H9 (cell line): Measurements from ENCODE around the gene RAB7B. TPM values are rescaled to one million over a fixed set of nuclear protein-coding genes. Genes with fewer than 3 reads are reported as not detected.

ENCODE experiments used
- DNase-seq: peaks from one replicate; pipeline ENCODE4 v3.0.0-alpha.2; 2017
- H2AFZ ChIP-seq: one replicate; pipeline ENCODE4 v1.6.1; 2013; ENCODE audit warnings: mild to moderate bottlenecking, low read length, control low read depth, moderate library complexity
- H2AK5ac ChIP-seq: 2 replicates; pipeline ENCODE4 v1.6.1; 2013; ENCODE audit warnings: low read length, control low read depth, mixed read lengths; ENCODE audit not compliant: insufficient read length
- H2BK120ac ChIP-seq: one replicate; pipeline ENCODE4 v1.6.1; 2013; ENCODE audit warnings: low read depth, mild to moderate bottlenecking, low read length, control low read depth, inconsistent platforms; ENCODE audit not compliant: poor library complexity, severe bottlenecking
- H2BK12ac ChIP-seq: 2 replicates; pipeline ENCODE4 v1.6.1; 2013; ENCODE audit warnings: low read length, control low read depth, mixed read lengths, low read depth; ENCODE audit not compliant: insufficient read length
- H2BK15ac ChIP-seq: 2 replicates; pipeline ENCODE4 v1.6.1; 2013; ENCODE audit warnings: low read depth, low read length, control low read depth
- H2BK20ac ChIP-seq: one replicate; pipeline ENCODE4 v1.6.1; 2013; ENCODE audit warnings: low read depth, mild to moderate bottlenecking, low read length, control low read depth, inconsistent platforms; ENCODE audit not compliant: poor library complexity, severe bottlenecking
- H2BK5ac ChIP-seq: 2 replicates; pipeline ENCODE4 v1.6.1; 2013; ENCODE audit warnings: low read length, control low read depth, mixed read lengths; ENCODE audit not compliant: insufficient read length
- H3K14ac ChIP-seq: 2 replicates; pipeline ENCODE4 v1.6.1; 2013; ENCODE audit warnings: low read length, control low read depth; ENCODE audit not compliant: insufficient read depth
- H3K18ac ChIP-seq: 2 replicates; pipeline ENCODE4 v1.6.1; 2013; ENCODE audit warnings: low read depth, mild to moderate bottlenecking, mixed read lengths, low read length, control low read depth; ENCODE audit not compliant: insufficient read length
- H3K23ac ChIP-seq: 2 replicates; pipeline ENCODE4 v1.6.1; 2013; ENCODE audit warnings: low read length, control low read depth, mixed read lengths, low read depth; ENCODE audit not compliant: insufficient read length
- H3K23me2 ChIP-seq: 2 replicates; pipeline ENCODE4 v1.6.1; 2013; ENCODE audit warnings: low read depth, mild to moderate bottlenecking, mixed read lengths, low read length, control low read depth; ENCODE audit not compliant: insufficient read length, poor library complexity, severe bottlenecking
- H3K27ac ChIP-seq: 2 replicates; pipeline ENCODE4 v1.5.1; 2013; ENCODE audit warnings: low read length, control low read depth, mixed read lengths, low read depth; ENCODE audit not compliant: insufficient read length
- H3K27me3 ChIP-seq: 2 replicates; pipeline ENCODE4 v1.6.1; 2013; ENCODE audit warnings: low read length, control low read depth, inconsistent platforms; ENCODE audit not compliant: insufficient read depth
- H3K4ac ChIP-seq: 2 replicates; pipeline ENCODE4 v1.6.1; 2013; ENCODE audit warnings: low read depth, mild to moderate bottlenecking, control low read depth, inconsistent platforms, low read length, moderate library complexity
- H3K4me1 ChIP-seq: 2 replicates; pipeline ENCODE4 v1.6.1; 2013; ENCODE audit warnings: low read length, control low read depth, inconsistent platforms; ENCODE audit not compliant: insufficient read depth
- H3K4me2 ChIP-seq: 2 replicates; pipeline ENCODE4 v1.6.1; 2013; ENCODE audit warnings: low read length, control low read depth, mixed read lengths; ENCODE audit not compliant: insufficient read length, insufficient read depth
- H3K56ac ChIP-seq: 2 replicates; pipeline ENCODE4 v1.6.1; 2013; ENCODE audit warnings: low read depth, mild to moderate bottlenecking, mixed read lengths, low read length, control low read depth; ENCODE audit not compliant: insufficient read length
- H3K79me1 ChIP-seq: 2 replicates; pipeline ENCODE4 v1.6.1; 2013; ENCODE audit warnings: low read depth, mild to moderate bottlenecking, moderate library complexity, low read length, control low read depth, inconsistent platforms; ENCODE audit not compliant: insufficient read depth, poor library complexity, severe bottlenecking
- H3K79me2 ChIP-seq: 2 replicates; pipeline ENCODE4 v1.6.1; 2013; ENCODE audit warnings: low read length, control low read depth, inconsistent platforms; ENCODE audit not compliant: insufficient read depth
- H3K9ac ChIP-seq: 2 replicates; pipeline ENCODE4 v1.6.1; 2013; ENCODE audit warnings: low read length, control low read depth, mixed read lengths; ENCODE audit not compliant: insufficient read length; ENCODE audit errors: extremely low read depth
- H3K9me3 ChIP-seq: one replicate; pipeline ENCODE4 v1.6.1; 2013; ENCODE audit warnings: low read depth, low read length, inconsistent platforms; ENCODE audit not compliant: control insufficient read depth
- H3T11ph ChIP-seq: one replicate; pipeline ENCODE4 v1.6.1; 2013; ENCODE audit warnings: mild to moderate bottlenecking, low read length, control low read depth, inconsistent platforms
- H4K20me1 ChIP-seq: one replicate; pipeline ENCODE4 v1.6.1; 2013; ENCODE audit not compliant: control insufficient read depth, insufficient read length, insufficient read depth
- H4K5ac ChIP-seq: 2 replicates; pipeline ENCODE4 v1.6.1; 2013; ENCODE audit warnings: low read depth, mild to moderate bottlenecking, mixed read lengths, low read length, control low read depth; ENCODE audit not compliant: insufficient read length
- H4K8ac ChIP-seq: replicated peaks from 2 replicates; pipeline ENCODE4 v1.6.1; 2013; ENCODE audit warnings: low read length, control low read depth, mixed read lengths, low read depth; ENCODE audit not compliant: insufficient read length
- H4K91ac ChIP-seq: 2 replicates; pipeline ENCODE4 v1.6.1; 2013; ENCODE audit warnings: low read depth, mild to moderate bottlenecking, moderate library complexity, mixed read lengths, low read length, control low read depth; ENCODE audit not compliant: insufficient read length
- H3K27ac Mint-ChIP-seq, 3 experiments: 2 replicates in 2 of 3; 3 replicates in 1 of 3; pipeline ENCODE4 v1.8.0; 2020 to 2021; ENCODE audit warnings: mixed read lengths in 3 of 3, mild to moderate bottlenecking in 1 of 3, moderate library complexity in 1 of 3
- H3K27me3 Mint-ChIP-seq: 2 replicates; pipeline ENCODE4 v1.8.0; 2021; ENCODE audit warnings: low read depth, mild to moderate bottlenecking, moderate library complexity, mixed read lengths
- H3K36me3 Mint-ChIP-seq, 3 experiments: 2 replicates in 2 of 3; 3 replicates in 1 of 3; pipeline ENCODE4 v1.8.0; 2020 to 2021; ENCODE audit warnings: low read depth in 3 of 3, mixed read lengths in 3 of 3; ENCODE audit not compliant: insufficient read depth in 1 of 3
- H3K4me1 Mint-ChIP-seq, 2 experiments: 2 replicates each; pipeline ENCODE4 v1.8.0; 2020; ENCODE audit warnings: mixed read lengths in 2 of 2
- H3K4me3 Mint-ChIP-seq, 2 experiments: 2 replicates in 1 of 2; 3 replicates in 1 of 2; pipeline ENCODE4 v1.8.0; 2020 to 2021; ENCODE audit warnings: mild to moderate bottlenecking in 2 of 2, mixed read lengths in 2 of 2, moderate library complexity in 1 of 2
- H3K9me3 Mint-ChIP-seq, 2 experiments: 2 replicates in 1 of 2; 3 replicates in 1 of 2; pipeline ENCODE4 v1.8.0; 2020; ENCODE audit warnings: mild to moderate bottlenecking in 2 of 2, mixed read lengths in 2 of 2, moderate library complexity in 1 of 2
- CTCF ChIP-seq: fragments of 200-600 bp; sonication (generic); conservative IDR thresholded peaks from 3 replicates; pipeline ENCODE4 v1.8.0; 2021; ENCODE audit warnings: antibody characterized with exemption, mild to moderate bottlenecking
- WGBS: extraction: QIAGEN DNeasy Blood & Tissue Kit; methylation state at CpG from one replicate; pipeline ENCODE4 v1.1.7; 2013; ENCODE audit warnings: missing lambda C conversion rate, low lambda C conversion rate, mixed read lengths; ENCODE audit not compliant: insufficient read length; ENCODE audit errors: extremely low coverage; 5-methylcytosine and 5-hydroxymethylcytosine counted together
- total RNA-seq: library from RNA; stranded (reverse); gene quantifications from 2 replicates; pipeline ENCODE4 v1.2.1, GENCODE V29; 2021

Gene RAB7B
- total RNA-seq, 1 experiment from 2014 or later = 0.68 TPM

- WGBS = 100% methylated on average over 1 of the region's 15 CpGs
- TF ChIP-seq CTCF = no peak
- H2BK15ac ChIP-seq = no peak overlapping the region
- H3K23ac ChIP-seq = no peak overlapping the region
- H3K4me1 Mint-ChIP-seq = peaks cover 0 to 8% of the 10 kb centered on the region in 2 experiments; a peak in 2 of 4 replicates
- no peak overlapping the region for H2AFZ ChIP-seq
- no peak overlapping the region for H2BK120ac ChIP-seq
- H3K9ac ChIP-seq = no peak overlapping the region
- no peaks in the 10 kb centered on the region for H3K27me3 Mint-ChIP-seq
- H3K18ac ChIP-seq = no peak overlapping the region
- peaks cover 0 to 1% (median 0%) of the 10 kb centered on the region in 3 experiments; a peak in 3 of 7 replicates for H3K36me3 Mint-ChIP-seq
- H2AK5ac ChIP-seq = no peak overlapping the region
- no peak overlapping the region for H2BK12ac ChIP-seq
- H4K5ac ChIP-seq = no peak overlapping the region
- H2BK20ac ChIP-seq = no peak overlapping the region
- H4K8ac ChIP-seq = no peak overlapping the region
- no peaks in the 10 kb centered on the region for H3K23me2 ChIP-seq
- no peak overlapping the region for H2BK5ac ChIP-seq
- H3K4me2 ChIP-seq = no peak overlapping the region
- H3T11ph ChIP-seq = no peak overlapping the region
- DNase-seq = no peak
- H4K20me1 ChIP-seq = peaks cover 3% of the 10 kb centered on the region
- H3K79me2 ChIP-seq = no peaks in the 10 kb centered on the region
- no peak overlapping the region for H3K56ac ChIP-seq
- no peak overlapping the region for H3K27ac Mint-ChIP-seq
- H4K91ac ChIP-seq = no peak overlapping the region
- no peak overlapping the region for H3K14ac ChIP-seq
- no peak overlapping the region for H3K4ac ChIP-seq
- no peaks in the 10 kb centered on the region for H3K9me3 ChIP-seq
- peaks cover 4 to 16% of the 10 kb centered on the region in 2 experiments; a peak in 3 of 5 replicates for H3K9me3 Mint-ChIP-seq
- no peak overlapping the region for H3K27ac ChIP-seq
- H3K79me1 ChIP-seq = no peaks in the 10 kb centered on the region
- no peaks in the 10 kb centered on the region for H3K4me1 ChIP-seq
- H3K27me3 ChIP-seq = no peaks in the 10 kb centered on the region
- H3K4me3 Mint-ChIP-seq = no peak overlapping the region; a peak in 1 of 5 replicates
These were observed 27.7 kb downstream of the RAB7B start for GRCh38 chr1:205975387-205975998.
